Stomach smooth muscle (tissue), 2 donors: ENCODE measurements around the gene PEX5.

Experiments
- H3K27ac ChIP-seq: one replicate; pipeline ENCODE4 v1.7.0; 2013; ENCODE audit warnings: mild to moderate bottlenecking, low read length, inconsistent platforms
- H3K27me3 ChIP-seq, 2 donors: one replicate each; pipeline ENCODE4 v1.7.0; 2013; ENCODE audit warnings: low read length in 2 of 2; ENCODE audit not compliant: insufficient read depth in 2 of 2, control insufficient read depth in 1 of 2
- H3K36me3 ChIP-seq, 2 donors: one replicate each; pipeline ENCODE4 v1.7.0; 2013; ENCODE audit warnings: low read length in 2 of 2; ENCODE audit not compliant: control insufficient read depth in 2 of 2, insufficient read depth in 2 of 2
- H3K4me1 ChIP-seq: one replicate; pipeline ENCODE4 v1.7.0; 2013; ENCODE audit warnings: low read length; ENCODE audit not compliant: control insufficient read depth, insufficient read depth
- H3K4me3 ChIP-seq, 2 donors: one replicate each; pipeline ENCODE4 v1.7.0; 2013; ENCODE audit warnings: low read length in 2 of 2
- H3K9ac ChIP-seq, 2 donors: one replicate each; pipeline ENCODE4 v1.7.0; 2013; ENCODE audit warnings: low read length in 2 of 2, mild to moderate bottlenecking in 1 of 2
- H3K9me3 ChIP-seq, 2 donors: one replicate each; pipeline ENCODE4 v1.7.0; 2013; ENCODE audit warnings: low read length in 2 of 2; ENCODE audit not compliant: control insufficient read depth in 2 of 2
- donor health status: healthy.
- donor health status: Pancreatic carcinoma.

PEX5 gene

DNA sequence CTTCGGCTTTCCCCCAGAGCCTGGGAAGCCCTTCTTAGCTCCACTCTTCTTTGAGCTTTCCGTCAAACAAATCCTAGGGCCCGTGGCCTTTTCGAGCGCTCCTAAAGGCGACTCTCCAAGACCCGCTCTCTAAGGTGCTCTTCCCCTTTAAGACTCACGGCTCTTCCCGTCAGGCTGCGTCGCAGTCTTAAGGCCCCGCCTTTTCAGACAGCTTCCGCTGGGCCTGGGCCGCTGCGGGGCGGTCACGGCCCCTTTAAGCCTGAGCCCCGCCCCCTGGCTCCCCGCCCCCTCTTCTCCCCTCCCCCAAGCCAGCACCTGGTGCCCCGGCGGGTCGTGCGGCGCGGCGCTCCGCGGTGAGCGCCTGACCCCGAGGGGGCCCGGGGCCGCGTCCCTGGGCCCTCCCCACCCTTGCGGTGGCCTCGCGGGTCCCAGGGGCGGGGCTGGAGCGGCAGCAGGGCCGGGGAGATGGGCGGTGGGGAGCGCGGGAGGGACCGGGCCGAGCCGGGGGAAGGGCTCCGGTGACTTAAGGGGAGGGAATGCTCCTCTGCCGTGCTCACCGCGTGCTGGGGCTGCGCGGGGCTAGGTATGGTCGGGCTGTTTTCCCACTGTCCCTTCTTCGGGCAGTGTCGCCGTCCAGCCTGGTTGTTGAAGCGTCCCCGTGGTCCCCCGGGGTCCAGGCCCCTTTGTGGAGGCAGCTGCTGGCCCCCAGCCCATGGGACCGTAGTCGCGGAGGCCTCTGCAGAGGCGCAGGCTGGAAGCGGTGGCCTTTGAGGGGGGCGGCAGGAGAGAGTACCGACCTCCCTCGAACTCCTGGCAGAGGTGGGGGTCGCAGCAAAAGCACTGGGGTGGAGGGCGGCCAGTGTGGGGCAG, at the start of gene PEX5:
PEX5 (plus strand) TSS at position 289 of the 870 bp plus-strand sequence. CDS start 692 bp downstream, outside the sequence.
- Histone ChIP-seq H3K27ac (peak within 1 kb of the TSS; percentile 94), H3K36me3 (peaks cover 0 to 2% of the 10 kb centered on the region in 2 donors), H3K4me1 (peaks cover 22% of the 10 kb centered on the region), H3K9ac (peak within 1 kb of the TSS; percentile 98 to 99), H3K9me3 (no peaks in the 10 kb centered on the region), H3K4me3 (peak within 1 kb of the TSS; percentile 95 to 96), H3K27me3 (no peaks in the 10 kb centered on the region)

DNA sequence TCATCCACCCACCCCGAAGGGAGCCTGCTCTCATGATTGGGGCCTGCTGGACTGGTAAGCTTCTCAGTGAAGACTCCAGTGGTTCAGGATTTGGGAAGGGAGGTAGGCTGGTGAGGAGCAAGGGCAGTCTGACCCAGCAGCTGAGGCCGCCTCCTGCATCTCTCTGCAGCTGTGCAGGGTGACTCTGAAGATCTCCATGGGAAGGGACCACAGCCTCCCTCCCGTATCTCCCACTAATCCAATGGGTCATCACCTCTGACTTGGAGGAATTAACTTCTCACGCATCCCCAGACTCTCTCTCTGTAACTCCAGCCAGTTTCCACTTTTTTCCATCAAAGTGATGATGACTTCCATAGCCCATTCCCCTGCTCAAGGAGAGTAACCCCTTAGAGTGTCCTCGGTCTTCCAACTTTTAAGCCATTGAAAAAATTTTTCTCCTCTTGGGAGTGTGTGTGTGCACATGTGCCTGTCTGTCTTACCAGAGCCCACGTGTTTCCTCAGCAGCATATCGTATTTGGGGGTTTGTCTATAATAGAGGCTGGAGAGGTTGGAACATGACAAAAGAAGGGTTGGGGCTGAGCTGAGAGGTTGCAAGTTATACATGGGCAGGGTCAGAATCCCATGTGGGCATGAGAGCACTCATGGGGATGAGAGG, 48.0 kb upstream of the PEX5 start:
- Histone ChIP-seq H3K9ac (no peak overlapping the region), H3K36me3 (peaks cover 15 to 22% of the 10 kb centered on the region in 2 donors), H3K4me3 (no peak overlapping the region), H3K9me3 (no peaks in the 10 kb centered on the region), H3K27ac (no peak overlapping the region), H3K27me3 (no peaks in the 10 kb centered on the region), H3K4me1 (no peaks in the 10 kb centered on the region)

DNA sequence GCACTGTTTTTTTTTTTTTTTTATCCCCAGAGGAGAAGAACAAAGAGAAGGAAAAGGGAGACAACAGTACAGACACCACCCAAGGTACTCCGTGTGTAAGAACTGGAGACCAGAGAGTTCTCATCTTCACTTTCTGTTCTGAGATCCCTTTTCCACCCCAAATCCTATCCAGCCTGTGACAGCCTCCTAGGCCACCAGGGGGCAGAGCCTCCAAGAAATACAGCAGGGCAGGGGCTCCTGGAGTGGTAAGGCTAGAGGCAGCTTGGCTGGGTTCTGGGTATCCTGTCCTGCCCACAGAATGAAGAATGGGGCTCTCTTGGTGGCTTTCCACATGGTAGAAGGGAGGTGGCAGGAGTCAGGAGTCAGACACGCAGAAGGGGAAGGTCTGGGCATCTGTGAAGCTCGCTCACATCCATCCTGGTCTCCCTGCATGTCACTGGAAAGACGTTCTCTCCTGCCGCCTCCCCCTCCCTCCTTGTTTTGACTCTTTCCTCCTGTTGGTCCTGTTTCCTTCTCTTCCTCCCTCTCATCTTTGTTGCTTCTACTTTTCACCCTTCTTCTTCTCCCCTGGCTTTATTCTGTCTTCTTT, 47.3 kb upstream of the PEX5 start:
- Histone ChIP-seq H3K36me3 (peaks cover 8 to 17% of the 10 kb centered on the region in 2 donors), H3K9me3 (no peaks in the 10 kb centered on the region), H3K9ac (no peak overlapping the region), H3K27me3 (no peaks in the 10 kb centered on the region), H3K27ac (no peak overlapping the region), H3K4me3 (no peak overlapping the region), H3K4me1 (no peaks in the 10 kb centered on the region)

GRCh38 chr12:7142809-7143465, 46.5 kb upstream of the PEX5 start:
- Histone ChIP-seq H3K4me1 (no peaks in the 10 kb centered on the region), H3K9ac (no peak overlapping the region), H3K27me3 (no peaks in the 10 kb centered on the region), H3K4me3 (no peak overlapping the region), H3K9me3 (no peaks in the 10 kb centered on the region), H3K27ac (no peak overlapping the region), H3K36me3 (peaks cover 7 to 13% of the 10 kb centered on the region in 2 donors)

GRCh38 chr12:7143564-7143963, 45.9 kb upstream of the PEX5 start:
- Histone ChIP-seq H3K9ac (no peak overlapping the region), H3K27ac (no peak overlapping the region), H3K9me3 (no peaks in the 10 kb centered on the region), H3K27me3 (no peaks in the 10 kb centered on the region), H3K4me1 (no peaks in the 10 kb centered on the region), H3K36me3 (peaks cover 7 to 12% of the 10 kb centered on the region in 2 donors), H3K4me3 (no peak overlapping the region)

DNA sequence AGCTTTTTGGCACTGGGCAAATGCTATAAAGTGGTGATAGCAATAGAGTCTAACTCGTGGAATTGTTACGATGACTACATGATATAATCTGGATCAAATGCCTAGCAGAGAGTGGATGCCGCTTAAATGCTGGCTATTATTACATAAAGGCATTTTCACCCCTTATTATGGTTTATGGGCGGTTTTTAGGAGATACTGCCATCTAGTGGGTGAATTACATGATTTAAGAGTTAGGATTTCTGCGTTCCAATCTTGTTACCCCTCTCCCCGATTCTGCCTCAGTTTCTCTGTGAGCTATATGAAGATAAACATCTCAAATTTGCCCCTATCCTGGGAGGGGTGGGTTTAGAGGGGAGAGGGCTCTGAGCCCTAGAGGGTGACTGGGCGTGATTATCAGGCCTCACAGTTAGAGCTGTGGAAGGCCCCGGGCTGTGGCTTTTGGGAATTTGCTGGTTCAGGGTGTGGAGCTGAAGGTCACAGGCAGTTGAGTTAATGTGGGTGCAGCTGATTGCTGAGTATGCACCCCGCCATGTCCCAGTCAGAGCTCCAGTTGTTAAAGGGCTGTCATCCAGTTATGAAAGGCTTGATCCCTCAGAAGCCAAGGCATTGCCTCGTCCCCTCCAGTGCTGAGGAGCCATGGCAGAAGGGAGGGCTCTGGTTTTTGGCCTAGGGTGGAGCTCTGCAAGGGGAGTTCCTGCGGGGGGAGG, 44.9 kb upstream of the PEX5 start:
- H3K36me3 ChIP-seq = peaks cover 14 to 18% of the 10 kb centered on the region in 2 donors
- no peaks in the 10 kb centered on the region for H3K4me1 ChIP-seq
- no peak overlapping the region for H3K4me3 ChIP-seq
- no peaks in the 10 kb centered on the region for H3K9me3 ChIP-seq
- no peak overlapping the region for H3K9ac ChIP-seq
- H3K27me3 ChIP-seq = no peaks in the 10 kb centered on the region
- no peak overlapping the region for H3K27ac ChIP-seq

DNA sequence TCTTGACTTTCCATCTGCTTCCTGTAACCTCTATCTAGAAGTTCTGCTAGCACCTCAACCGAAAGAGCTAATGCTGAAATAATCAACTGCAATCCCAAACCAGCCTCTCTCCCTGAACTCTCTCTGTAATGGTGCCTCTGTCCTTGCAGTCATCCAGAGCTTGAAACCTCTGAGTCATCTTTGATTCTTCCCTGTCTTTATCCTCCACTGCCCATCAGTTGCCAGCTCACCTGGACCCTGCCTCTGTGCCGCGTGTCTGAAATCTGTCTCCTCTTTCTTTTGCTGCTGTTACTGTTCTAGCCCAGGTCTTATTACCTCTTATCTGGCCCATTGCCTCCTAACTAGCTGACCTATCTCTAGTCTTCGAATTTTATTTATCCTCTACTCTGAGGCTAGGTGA, 43.8 kb upstream of the PEX5 start:
- no peak overlapping the region for H3K27ac ChIP-seq
- no peaks in the 10 kb centered on the region for H3K27me3 ChIP-seq

DNA sequence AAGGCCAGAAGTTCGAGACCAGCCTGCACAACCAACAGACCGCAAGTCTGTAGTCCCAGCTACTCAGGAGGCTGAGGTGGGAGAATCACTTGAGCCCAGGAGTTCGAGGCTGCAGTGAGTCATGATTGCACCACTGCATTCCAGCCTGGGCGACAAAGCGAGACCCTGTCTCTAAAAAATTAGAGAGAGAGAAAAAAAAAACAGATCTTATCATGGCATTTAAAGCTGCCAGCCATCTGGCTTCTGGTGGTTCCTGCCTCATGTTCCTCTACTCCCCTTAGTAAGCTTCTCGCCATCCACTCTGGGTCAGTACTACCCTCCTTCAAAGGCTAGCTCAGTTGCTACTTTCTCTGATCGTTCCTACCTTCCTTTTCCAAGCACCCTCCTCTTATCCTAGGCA, 43.3 kb upstream of the PEX5 start:
- Histone ChIP-seq H3K4me3 (no peak overlapping the region), H3K9me3 (no peaks in the 10 kb centered on the region), H3K27me3 (no peaks in the 10 kb centered on the region), H3K27ac (no peak overlapping the region), H3K36me3 (peaks cover 24 to 26% of the 10 kb centered on the region in 2 donors), H3K4me1 (no peaks in the 10 kb centered on the region), H3K9ac (no peak overlapping the region)

More for the DNA sequence above, 43.8 kb upstream of the PEX5 start:
- H3K4me1 ChIP-seq = no peaks in the 10 kb centered on the region
- peaks cover 21 to 23% of the 10 kb centered on the region in 2 donors for H3K36me3 ChIP-seq
- H3K4me3 ChIP-seq = no peak overlapping the region
- H3K9me3 ChIP-seq = no peaks in the 10 kb centered on the region
- no peak overlapping the region for H3K9ac ChIP-seq

GRCh38 chr12:7146906-7147305, 42.6 kb upstream of the PEX5 start:
- Histone ChIP-seq H3K9me3 (no peaks in the 10 kb centered on the region), H3K4me1 (no peaks in the 10 kb centered on the region), H3K27ac (no peak overlapping the region), H3K36me3 (peaks cover 18 to 23% of the 10 kb centered on the region in 2 donors), H3K9ac (no peak overlapping the region), H3K4me3 (no peak overlapping the region), H3K27me3 (no peaks in the 10 kb centered on the region)

DNA sequence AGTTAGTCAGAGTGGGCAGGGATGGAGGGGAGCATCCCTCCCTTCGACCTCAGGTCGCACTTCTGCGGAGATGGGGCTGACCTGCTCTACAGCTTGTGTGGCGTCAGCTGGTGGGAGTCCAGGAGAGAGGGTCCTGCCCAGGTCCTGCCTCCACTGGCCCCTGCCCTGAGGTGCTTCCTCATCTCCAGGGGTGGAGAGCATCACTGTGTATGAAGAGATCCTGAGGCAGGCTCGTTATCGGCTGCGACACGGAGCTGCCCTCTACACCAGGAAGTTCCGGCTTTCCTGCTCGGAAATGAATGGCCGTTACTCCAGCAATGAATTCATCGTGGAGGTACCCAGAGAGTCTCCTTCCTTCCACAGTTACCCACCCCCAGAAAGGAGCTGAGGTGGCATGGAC, 39.1 kb upstream of the PEX5 start:
- Histone ChIP-seq H3K36me3 (peaks cover 19 to 25% of the 10 kb centered on the region in 2 donors), H3K27ac (no peak overlapping the region)

More for the DNA sequence above, 39.1 kb upstream of the PEX5 start:
- Histone ChIP-seq H3K9ac (no peak overlapping the region), H3K4me1 (no peaks in the 10 kb centered on the region), H3K4me3 (no peak overlapping the region), H3K9me3 (no peaks in the 10 kb centered on the region), H3K27me3 (no peaks in the 10 kb centered on the region)
